Loucy (cell line): ENCODE data around the gene RPL3.

Experiments
- CTCF ChIP-seq: fragments of 200-600 bp; sonication (generic); conservative IDR thresholded peaks from 2 replicates; pipeline ENCODE4 v1.5.1; 2014; ENCODE audit warnings: mild to moderate bottlenecking, antibody characterized with exemption, low read length
- EZH2phosphoT487 ChIP-seq: fragments of 200-600 bp; IDR thresholded peaks from 2 replicates; pipeline ENCODE4 v1.6.1; 2018; ENCODE audit warnings: antibody characterized with exemption, mild to moderate bottlenecking, moderate library complexity, borderline replicate concordance

GRCh38 chr22:39303358-39303757 lies 16.1 kb downstream of the RPL3 start:
- TF ChIP-seq EZH2phosphoT487 (no peak), CTCF (no peak)
